Gastroesophageal sphincter (tissue), 4 donors: ENCODE data around the gene TNS3. TPM values are rescaled to one million over a fixed set of nuclear protein-coding genes. Genes with fewer than 3 reads are reported as not detected.
A peak's percentile ranks its signal among the peaks of the same experiment; 100 is the strongest.

Experiments used
- ATAC-seq: fragments of 150-250 bp; one replicate; pipeline ENCODE4 v1.9.1; 2016; ENCODE audit warnings: mild to moderate bottlenecking, moderate library complexity
- H3K27ac ChIP-seq, 4 donors: fragments of 200-600 bp; sonication (generic) in 3 of 4; 1 replicate in 3 of 4; 2 replicates in 1 of 4; pipeline ENCODE4 v1.5.1; 2016 to 2019
- H3K27me3 ChIP-seq: fragments of 200-600 bp; sonication (generic); one replicate; pipeline ENCODE4 v1.5.1; 2019
- H3K36me3 ChIP-seq, 2 donors: fragments of 200-600 bp; sonication (generic); one replicate each; pipeline ENCODE4 v1.5.1; 2019; ENCODE audit warnings: control low read depth in 1 of 2
- H3K4me1 ChIP-seq, 3 donors: fragments of 200-600 bp; sonication (generic); 1 replicate in 2 of 3; 2 replicates in 1 of 3; pipeline ENCODE4 v1.5.1; 2016 to 2019; ENCODE audit warnings: control low read depth in 2 of 3
- H3K4me3 ChIP-seq, 2 donors: fragments of 200-600 bp; sonication (generic); one replicate each; pipeline ENCODE4 v1.5.1; 2019; ENCODE audit warnings: mild to moderate bottlenecking in 1 of 2, moderate library complexity in 1 of 2
- H3K9me3 ChIP-seq, 3 donors: fragments of 200-600 bp; sonication (generic); one replicate each; pipeline ENCODE4 v1.5.1; 2017 to 2019; ENCODE audit warnings: control low read depth in 2 of 3
- CTCF ChIP-seq, 4 experiments: fragments of 200-600 bp in 2 of 4; fragments of 450-650 bp in 2 of 4; sonication (generic) in 1 of 4; IDR thresholded peaks; one replicate each; pipeline ENCODE4 v1.5.1; 2017 to 2019; ENCODE audit warnings: antibody characterized with exemption in 4 of 4, mild to moderate bottlenecking in 2 of 4, moderate library complexity in 2 of 4
- EP300 ChIP-seq: sonication (generic); formaldehyde crosslinking; IDR thresholded peaks from one replicate; pipeline ENCODE4 v1.6.1; 2017; ENCODE audit warnings: antibody characterized with exemption, mild to moderate bottlenecking
- POLR2A ChIP-seq, 2 donors: fragments of 450-650 bp; IDR thresholded peaks; one replicate each; pipeline ENCODE4 v1.6.1; 2017; ENCODE audit warnings: antibody characterized with exemption in 2 of 2, mild to moderate bottlenecking in 2 of 2, moderate library complexity in 1 of 2
- POLR2AphosphoS5 ChIP-seq: sonication (generic); formaldehyde crosslinking; IDR thresholded peaks from one replicate; pipeline ENCODE4 v1.6.1; 2017; ENCODE audit warnings: antibody characterized with exemption
- WGBS, 2 donors: methylation state at CpG; one replicate each; pipeline ENCODE4 v1.1.5; 2018; ENCODE audit warnings: low coverage in 1 of 2; 5-methylcytosine and 5-hydroxymethylcytosine counted together
- total RNA-seq, 4 donors: library from RNA; depleted of rRNA; stranded (reverse); fragments of >200 nt; gene quantifications; one replicate each; pipeline ENCODE4 v1.1.0, GENCODE V29; 2016

Gene TNS3
- total RNA-seq, 4 donors from 2014 or later = 35.0 to 61.3 (median 45.1) TPM

DNA sequence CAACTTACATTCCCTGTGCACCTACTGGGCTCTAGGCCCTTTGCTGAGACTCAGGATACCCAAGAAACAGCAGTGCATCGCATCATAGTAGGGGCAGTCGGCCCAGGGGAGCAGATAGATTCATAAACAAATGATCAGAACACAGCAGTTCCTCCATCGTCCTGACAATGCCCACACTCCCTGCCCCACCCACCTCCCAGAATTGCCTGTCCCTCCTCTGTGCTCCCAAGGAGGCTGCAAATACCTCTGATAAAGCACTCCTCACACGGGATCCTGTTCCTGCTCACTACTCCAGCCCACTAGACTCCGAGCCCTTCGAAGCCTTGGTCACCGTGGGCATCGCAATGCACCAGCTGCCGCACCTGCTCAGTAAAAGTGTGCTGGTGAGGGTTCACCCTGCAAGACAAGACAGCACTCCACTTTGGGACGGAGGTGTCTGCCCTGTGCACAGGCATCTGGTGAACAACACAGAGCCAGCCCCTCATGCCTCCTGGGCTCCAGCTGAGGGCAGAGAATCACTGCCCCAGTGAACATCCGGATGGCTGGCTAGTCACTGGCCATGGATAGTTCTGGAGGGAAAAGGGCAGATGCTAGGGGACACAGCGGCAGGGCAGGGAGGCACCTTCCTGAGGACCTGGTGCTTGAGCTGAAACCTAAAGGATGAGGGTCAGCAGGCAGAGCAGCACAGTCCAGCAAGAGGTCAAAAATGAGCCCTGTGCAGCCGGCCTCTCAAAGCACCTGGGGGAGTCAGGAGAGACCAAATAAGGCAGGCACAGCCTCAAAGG is 60.7 kb downstream of the TNS3 start:
- ATAC-seq = no peak
- Histone ChIP-seq H3K36me3 (peaks cover 0 to 15% of the 10 kb centered on the region in 2 donors), H3K9me3 (no peaks in the 10 kb centered on the region), H3K27me3 (no peaks in the 10 kb centered on the region), H3K4me3 (no peak overlapping the region), H3K27ac (peak overlapping the region in 3 of 4 donors; percentile 50 to 70 (median 70)), H3K4me1 (peaks cover 0 to 52% (median 13%) of the 10 kb centered on the region in 3 donors)
- TF ChIP-seq POLR2A (IDR thresholded peaks at IDR 0.05) (no peak), CTCF (IDR thresholded peaks at IDR 0.05) (no peak), EP300 (no peak), POLR2AphosphoS5 (no peak)
- WGBS, 2 donors = 66 to 81% methylated on average over 5 to 7 of the region's 13 CpGs

DNA sequence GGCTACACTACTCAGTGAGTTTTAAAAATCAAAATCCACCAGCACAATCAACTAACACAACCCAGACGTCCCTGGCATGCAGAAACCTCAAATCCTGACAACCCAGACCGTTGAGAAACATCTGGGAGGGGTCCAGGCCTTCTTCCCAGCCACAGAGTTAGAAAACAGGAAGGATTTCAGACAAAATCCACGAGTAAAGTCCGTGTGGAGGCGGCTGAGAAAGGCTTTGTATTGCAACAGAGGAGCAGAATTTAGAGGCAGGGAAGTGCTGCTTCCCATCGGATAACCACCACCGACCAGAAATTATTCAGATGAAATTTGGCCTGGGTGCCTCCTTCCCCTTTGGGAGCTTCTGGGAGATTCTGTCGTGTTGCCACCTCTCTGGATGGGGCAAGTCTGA is 61.5 kb downstream of the TNS3 start:
- Histone ChIP-seq H3K27me3 (no peaks in the 10 kb centered on the region), H3K4me1 (peaks cover 0 to 58% (median 13%) of the 10 kb centered on the region in 3 donors), H3K27ac (peak overlapping the region in 3 of 4 donors; percentile 50 to 70 (median 70)), H3K9me3 (no peaks in the 10 kb centered on the region), H3K4me3 (no peak overlapping the region), H3K36me3 (peaks cover 0 to 7% of the 10 kb centered on the region in 2 donors)
- WGBS, 2 donors = 24 to 45% methylated on average over 7 of the region's 8 CpGs
- TF ChIP-seq POLR2A (IDR thresholded peaks at IDR 0.05) (no peak), EP300 (no peak), CTCF (IDR thresholded peaks at IDR 0.05) (no peak), POLR2AphosphoS5 (peak; percentile 48)
- peak; percentile 84 for ATAC-seq

GRCh38 chr7:47518827-47519226 is 63.1 kb downstream of the TNS3 start:
- no peaks in the 10 kb centered on the region for H3K9me3 ChIP-seq
- no peaks in the 10 kb centered on the region for H3K27me3 ChIP-seq
- TF ChIP-seq POLR2A (IDR thresholded peaks at IDR 0.05) = no peak
- H3K4me1 ChIP-seq = peaks cover 2 to 68% (median 18%) of the 10 kb centered on the region in 3 donors
- ATAC-seq = no peak
- H3K27ac ChIP-seq = no peak overlapping the region
- no peaks in the 10 kb centered on the region for H3K36me3 ChIP-seq
- H3K4me3 ChIP-seq = no peak overlapping the region
- WGBS, 2 donors = 87% methylated on average over 5 to 7 of the region's 7 CpGs

DNA sequence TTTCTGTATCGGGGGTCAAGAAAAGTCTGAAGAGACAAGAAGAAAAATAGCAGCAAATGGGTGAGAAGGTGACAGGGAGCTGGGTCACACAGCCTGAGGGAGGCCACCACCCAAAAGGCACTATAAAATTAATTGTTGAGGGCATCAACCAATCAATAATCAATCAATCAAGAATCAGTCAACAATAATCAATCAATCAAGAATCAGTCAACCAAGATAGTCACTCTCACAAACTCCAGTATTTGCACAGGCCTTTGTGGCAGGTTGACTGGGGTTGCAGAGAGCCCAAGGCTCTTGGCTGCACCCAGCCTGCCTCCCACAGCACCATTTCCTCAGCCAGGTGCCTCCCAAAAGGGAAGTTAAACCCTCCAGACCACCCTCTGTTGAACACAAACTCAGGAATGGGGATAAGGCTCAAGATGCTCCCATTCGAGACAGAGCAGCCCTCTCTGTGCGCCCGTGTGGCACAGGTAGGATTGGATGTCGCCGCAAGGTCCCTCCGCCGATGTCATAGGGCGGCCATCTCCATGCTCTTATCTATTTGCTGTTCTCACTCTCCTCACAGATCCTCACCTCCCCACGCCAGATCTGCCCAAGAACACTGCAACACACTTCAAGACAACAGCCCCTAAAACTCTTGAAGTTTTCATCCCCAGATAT is 64.0 kb downstream of the TNS3 start:
- Histone ChIP-seq H3K27me3 (no peaks in the 10 kb centered on the region), H3K9me3 (no peaks in the 10 kb centered on the region), H3K36me3 (no peaks in the 10 kb centered on the region), H3K4me3 (no peak overlapping the region), H3K27ac (no peak overlapping the region), H3K4me1 (peaks cover 2 to 77% (median 26%) of the 10 kb centered on the region in 3 donors)
- TF ChIP-seq POLR2AphosphoS5 (no peak), POLR2A (IDR thresholded peaks at IDR 0.05) (no peak), CTCF (IDR thresholded peaks at IDR 0.05) (no peak), EP300 (no peak)
- WGBS, 2 donors = 100% methylated on average over 1 to 3 of the region's 10 CpGs
- ATAC-seq = no peak

- 79 to 81% methylated on average over 7 to 9 of the region's 10 CpGs for WGBS, 2 donors
- no peaks in the 10 kb centered on the region for H3K9me3 ChIP-seq
- no peaks in the 10 kb centered on the region for H3K36me3 ChIP-seq
- TF ChIP-seq EP300 = no peak
- no peak for TF ChIP-seq POLR2AphosphoS5
- no peak for TF ChIP-seq CTCF (IDR thresholded peaks at IDR 0.05)
- no peak for TF ChIP-seq POLR2A (IDR thresholded peaks at IDR 0.05)
- H3K27me3 ChIP-seq = no peaks in the 10 kb centered on the region
- no peak overlapping the region for H3K27ac ChIP-seq
- H3K4me1 ChIP-seq = peaks cover 2 to 86% (median 29%) of the 10 kb centered on the region in 3 donors
- no peak overlapping the region for H3K4me3 ChIP-seq
- no peak for ATAC-seq
Measured at GRCh38 chr7:47516985-47517600, 64.8 kb downstream of the TNS3 start.
